AG04450 (cell line): Measurements from ENCODE around the gene FRMPD4. TPM values are rescaled to one million over a fixed set of nuclear protein-coding genes. Genes with fewer than 3 reads are reported as not detected.

ENCODE experiments used
- CTCF ChIA-PET: fragments of 300-600, 350-600 bp; formaldehyde crosslinking; extraction: SDS; loops from one replicate; lab custom pipeline; 2022; ENCODE audit warnings: antibody characterized with exemption, inconsistent platforms; lab: Charles Lee
- POLR2A ChIA-PET: fragments of 350-600 bp; formaldehyde crosslinking; extraction: SDS; loops from one replicate; lab custom pipeline; 2021; ENCODE audit warnings: antibody characterized with exemption, inconsistent platforms; lab: Yijun Ruan, JAX
- DNase-seq: peaks from one replicate; pipeline ENCODE4 v3.0.0-alpha.2; 2011; ENCODE audit warnings: low read depth, low spot score
- H3K27ac ChIP-seq: one replicate; pipeline ENCODE4 v1.5.1; 2012; ENCODE audit warnings: low read depth, low read length, control low read depth
- H3K27me3 ChIP-seq: one replicate; pipeline ENCODE4 v1.6.0; 2012; ENCODE audit warnings: low read length; ENCODE audit not compliant: control insufficient read depth, insufficient read depth
- H3K4me3 ChIP-seq: 2 replicates; pipeline ENCODE4 v1.5.1; 2011; ENCODE audit warnings: mild to moderate bottlenecking, low read depth, low read length, control low read depth
- H3K9me3 ChIP-seq: 2 replicates; pipeline ENCODE4 v1.5.1; 2012; ENCODE audit warnings: low read length; ENCODE audit not compliant: control insufficient read depth, insufficient read depth
- CTCF ChIP-seq: IDR thresholded peaks from 2 replicates; pipeline ENCODE4 v1.5.1; 2011; ENCODE audit warnings: low read depth, low read length, control low read depth, inconsistent platforms
- polyA plus RNA-seq: library from polyadenylated mRNA; depleted of rRNA; stranded (reverse); fragments of >200 nt; gene quantifications from 2 replicates; pipeline ENCODE4 v1.2.3, GENCODE V29; 2011

The FRMPD4 gene
- polyA plus RNA-seq, 1 experiment = 2.7 TPM

GRCh38 chrX:12423346-12423745 is 285.1 kb downstream of the FRMPD4 start:
- Histone ChIP-seq H3K9me3 (no peaks in the 10 kb centered on the region), H3K27me3 (no peaks in the 10 kb centered on the region), H3K27ac (no peak overlapping the region), H3K4me3 (no peak overlapping the region)
- no peak for TF ChIP-seq CTCF
- no peak for DNase-seq
- CTCF ChIA-PET = no interaction called here
- POLR2A ChIA-PET = no interaction called here

- no peaks in the 10 kb centered on the region for H3K27me3 ChIP-seq
- no peaks in the 10 kb centered on the region for H3K9me3 ChIP-seq
- no peak for TF ChIP-seq CTCF
- ChIA-PET POLR2A (no interaction called here), CTCF (no interaction called here)
- no peak overlapping the region for H3K27ac ChIP-seq
- H3K4me3 ChIP-seq = no peak overlapping the region
- no peak for DNase-seq
These were observed 287.2 kb downstream of the FRMPD4 start for GRCh38 chrX:12425496-12425895.

- POLR2A ChIA-PET = no interaction called here
- no peaks in the 10 kb centered on the region for H3K27me3 ChIP-seq
- no peak for DNase-seq
- no peak overlapping the region for H3K27ac ChIP-seq
- no peaks in the 10 kb centered on the region for H3K9me3 ChIP-seq
- CTCF ChIA-PET = no interaction called here
- TF ChIP-seq CTCF = no peak
- H3K4me3 ChIP-seq = no peak overlapping the region
These were observed 288.1 kb downstream of the FRMPD4 start for GRCh38 chrX:12426420-12426819.

GRCh38 chrX:12434493-12434892 is 296.2 kb downstream of the FRMPD4 start:
- no peak overlapping the region for H3K27ac ChIP-seq
- H3K9me3 ChIP-seq = no peaks in the 10 kb centered on the region
- POLR2A ChIA-PET = no interaction called here
- TF ChIP-seq CTCF = no peak
- CTCF ChIA-PET = no interaction called here
- DNase-seq = no peak
- H3K27me3 ChIP-seq = no peaks in the 10 kb centered on the region
- H3K4me3 ChIP-seq = no peak overlapping the region

- ChIA-PET POLR2A (no interaction called here), CTCF (interaction anchor here (0.6 kb wide), 1 partner anchor 263 kb away, joined by 3 read pairs; no protein-coding TSS in a partner anchor)
- no peak for TF ChIP-seq CTCF
These were observed 301.1 kb downstream of the FRMPD4 start for GRCh38 chrX:12439416-12439815.

More at GRCh38 chrX:12439416-12439815, 301.1 kb downstream of the FRMPD4 start:
- no peak for DNase-seq
- Histone ChIP-seq H3K9me3 (no peaks in the 10 kb centered on the region), H3K27me3 (no peaks in the 10 kb centered on the region), H3K27ac (no peak overlapping the region), H3K4me3 (no peak overlapping the region)
